GM12878 (cell line): ENCODE data around the gene P2RX1. TPM values are rescaled to one million over a fixed set of nuclear protein-coding genes. Genes with fewer than 3 reads are reported as not detected.

ENCODE experiments used
- ATAC-seq: fragments of 200-7000 bp; cut with Tn5 transposase; 3 replicates; pipeline ENCODE4 v1.9.1; 2020; ENCODE audit warnings: mild to moderate bottlenecking, moderate library complexity
- BruUV-seq: library from RNA; stranded (reverse); fragments of 400-500 nt; replicated peaks from 2 replicates; lab custom pipeline; 2021; lab: Mats Ljungman, UMichigan
- CTCF ChIA-PET: fragments of 300-600 bp; sonication (Branson Sonifier 250); formaldehyde crosslinking; extraction: SDS; loops from one replicate; lab custom pipeline; 2021; ENCODE audit warnings: inconsistent platforms; lab: Yijun Ruan, JAX
- POLR2A ChIA-PET: fragments of 350-600 bp; formaldehyde crosslinking; extraction: SDS; loops from one replicate; lab custom pipeline; 2021; ENCODE audit warnings: inconsistent platforms; lab: Charles Lee
- RAD21 ChIA-PET: fragments of 300-600 bp; sonication (Branson Sonifier 250); formaldehyde crosslinking; loops from one replicate; lab custom pipeline; 2023; ENCODE audit warnings: antibody characterized with exemption; ENCODE audit not compliant: unreplicated experiment; lab: Charles Lee
- SMC1A ChIA-PET: fragments of 300-600 bp; sonication (Branson Sonifier 250); formaldehyde crosslinking; loops from one replicate; lab custom pipeline; 2023; ENCODE audit not compliant: unreplicated experiment, uncharacterized antibody; lab: Charles Lee
- DNase-seq: peaks from one replicate; pipeline ENCODE4 v3.0.0-alpha.2; 2011; ENCODE audit warnings: low read depth, low spot score
- FAIRE-seq: peaks from 3 replicates; lab custom pipeline; 2011; peaks lifted over from hg19 to GRCh38; lab: Jason Lieb, UNC
- H2AFZ ChIP-seq: 2 replicates; pipeline ENCODE4 v1.6.0; 2011; ENCODE audit warnings: low read depth, low read length, control low read depth; ENCODE audit not compliant: control insufficient read depth
- H3K27ac ChIP-seq: 2 replicates; pipeline ENCODE4 v1.5.1; 2011; ENCODE audit warnings: control low read depth; ENCODE audit not compliant: control insufficient read depth, insufficient read depth
- H3K27me3 ChIP-seq, 2 experiments: replicated peaks in 1 of 2; 2 replicates each; pipeline versions ENCODE4 v1.6.0 to v1.6.1; 2011; ENCODE audit warnings: low read length in 1 of 2; ENCODE audit not compliant: control insufficient read depth in 2 of 2, insufficient read depth in 2 of 2
- H3K36me3 ChIP-seq, 2 experiments: 2 replicates each; pipeline ENCODE4 v1.5.1; 2011; ENCODE audit warnings: low read length in 1 of 2; ENCODE audit not compliant: control insufficient read depth in 2 of 2, insufficient read depth in 2 of 2
- H3K4me1 ChIP-seq: 2 replicates; pipeline ENCODE4 v1.6.1; 2011; ENCODE audit warnings: mild to moderate bottlenecking, low read length, moderate library complexity, mixed read lengths; ENCODE audit not compliant: control insufficient read depth, insufficient read depth
- H3K4me2 ChIP-seq: 2 replicates; pipeline ENCODE4 v1.6.0; 2011; ENCODE audit warnings: control low read depth; ENCODE audit not compliant: control insufficient read depth, insufficient read depth
- H3K4me3 ChIP-seq: fragments of 200-600 bp; sonication (generic); 2 replicates; pipeline ENCODE4 v1.5.1; 2016
- H3K79me2 ChIP-seq: 2 replicates; pipeline ENCODE4 v1.6.0; 2011; ENCODE audit warnings: low read length; ENCODE audit not compliant: control insufficient read depth, insufficient read depth
- H3K9ac ChIP-seq: 2 replicates; pipeline ENCODE4 v1.8.0; 2011; ENCODE audit warnings: low read length, control low read depth, mixed read lengths; ENCODE audit not compliant: control insufficient read depth, insufficient read depth
- H3K9me3 ChIP-seq: replicated peaks from 3 replicates; pipeline ENCODE4 v1.5.1; 2011; ENCODE audit warnings: mild to moderate bottlenecking, low read length; ENCODE audit not compliant: control insufficient read depth, insufficient read depth
- H4K20me1 ChIP-seq: 2 replicates; pipeline ENCODE4 v1.6.0; 2011; ENCODE audit not compliant: control insufficient read depth, insufficient read depth
- BACH1 ChIP-seq: fragments of 450-650 bp; IDR thresholded peaks from 2 replicates; pipeline ENCODE4 v1.6.1; 2017; ENCODE audit warnings: mild to moderate bottlenecking, borderline replicate concordance
- MYB ChIP-seq: fragments of 150-350 bp; IDR thresholded peaks from 2 replicates; pipeline ENCODE4 v1.6.1; 2014; ENCODE audit warnings: mild to moderate bottlenecking, low read depth, low read length, borderline replicate concordance
- NFXL1 ChIP-seq: fragments of 450-650 bp; IDR thresholded peaks from 2 replicates; pipeline ENCODE4 v1.6.1; 2017; ENCODE audit warnings: antibody characterized with exemption, mild to moderate bottlenecking, borderline replicate concordance
- STAT3 ChIP-seq: IDR thresholded peaks from 2 replicates; pipeline ENCODE4 v1.6.1; 2011; ENCODE audit warnings: low read depth, low read length, improper control_type of control experiment
- ZNF24 ChIP-seq: fragments of 450-650 bp; IDR thresholded peaks from 2 replicates; pipeline ENCODE4 v1.6.1; 2017; ENCODE audit warnings: antibody characterized with exemption, mild to moderate bottlenecking
- WGBS: methylation state at CpG from one replicate; pipeline ENCODE4 v1.1.6; 2016; ENCODE audit warnings: low lambda C conversion rate; ENCODE audit not compliant: insufficient replicate concordance, insufficient coverage; ENCODE audit errors: missing lambda C conversion rate; 5-methylcytosine and 5-hydroxymethylcytosine counted together
- in situ Hi-C: fragments of 300-500 bp; cut with MboI; formaldehyde crosslinking; loops from 9 replicates; pipeline ENCODE4 v1.14.3; 2018; ENCODE audit warnings: mixed read lengths
- intact Hi-C: fragments of 100-400 bp; cut with micrococcal nuclease; formaldehyde crosslinking; loops from one replicate; pipeline ENCODE4 v1.14.2; 2022; ENCODE audit not compliant: unreplicated experiment
- polyA plus RNA-seq, 11 experiments: library from polyadenylated mRNA; depleted of rRNA in 4 of 11; unstranded in 6 of 11; stranded (reverse) in 5 of 11; fragments of >200 nt; fragmentation: Nextera tagmentation in 4 of 11; fragmentation: Illumina TruSeq in 1 of 11; extraction: Ambion mirVana in 4 of 11; extraction: Trizol in 1 of 11; gene quantifications; 1 replicate in 1 of 11; 2 replicates in 10 of 11; pipeline versions ENCODE4 v1.2.1 to v1.2.3, GENCODE V29; 2011 to 2016; ENCODE audit warnings: inconsistent platforms in 2 of 11, missing spikeins in 2 of 11, low read depth in 1 of 11
- total RNA-seq, 4 experiments: library from RNA; depleted of rRNA in 3 of 4; stranded (reverse); fragments of >200 nt in 3 of 4; fragmentation: Illumina TruSeq in 1 of 4; extraction: Trizol in 1 of 4; gene quantifications; 2 replicates each; pipeline versions ENCODE4 v1.2.1 to v1.2.3, GENCODE V29; 2013 to 2021
- TF ChIP-seq, protein P1 (sequence below): IDR thresholded peaks from 2 replicates; pipeline ENCODE4 v1.6.1; 2012; ENCODE audit warnings: low read depth, low read length, improper control_type of control experiment
- TF ChIP-seq, protein P2 (sequence below): fragments of 450-650 bp; IDR thresholded peaks from 2 replicates; pipeline ENCODE4 v1.6.1; 2018; ENCODE audit warnings: mild to moderate bottlenecking, low read depth, moderate library complexity; ENCODE audit not compliant: partially characterized antibody

P2RX1 gene
- total and polyA plus RNA-seq, 10 of the 15 experiments (the other 5 are each of a cell fraction or from before 2014, with no cell fraction given), result 0.12 to 6.2 (median 3.4) TPM

GRCh38 chr17:3954086-3954485, 37.8 kb upstream of the P2RX1 start:
- WGBS, result 86% methylated on average over 10 of the region's 10 CpGs
- no peak for TF ChIP-seq MYB
- TF ChIP-seq, protein P1, sequence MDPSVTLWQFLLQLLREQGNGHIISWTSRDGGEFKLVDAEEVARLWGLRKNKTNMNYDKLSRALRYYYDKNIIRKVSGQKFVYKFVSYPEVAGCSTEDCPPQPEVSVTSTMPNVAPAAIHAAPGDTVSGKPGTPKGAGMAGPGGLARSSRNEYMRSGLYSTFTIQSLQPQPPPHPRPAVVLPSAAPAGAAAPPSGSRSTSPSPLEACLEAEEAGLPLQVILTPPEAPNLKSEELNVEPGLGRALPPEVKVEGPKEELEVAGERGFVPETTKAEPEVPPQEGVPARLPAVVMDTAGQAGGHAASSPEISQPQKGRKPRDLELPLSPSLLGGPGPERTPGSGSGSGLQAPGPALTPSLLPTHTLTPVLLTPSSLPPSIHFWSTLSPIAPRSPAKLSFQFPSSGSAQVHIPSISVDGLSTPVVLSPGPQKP, result no peak
- no peak for TF ChIP-seq STAT3
- TF ChIP-seq, protein P2, sequence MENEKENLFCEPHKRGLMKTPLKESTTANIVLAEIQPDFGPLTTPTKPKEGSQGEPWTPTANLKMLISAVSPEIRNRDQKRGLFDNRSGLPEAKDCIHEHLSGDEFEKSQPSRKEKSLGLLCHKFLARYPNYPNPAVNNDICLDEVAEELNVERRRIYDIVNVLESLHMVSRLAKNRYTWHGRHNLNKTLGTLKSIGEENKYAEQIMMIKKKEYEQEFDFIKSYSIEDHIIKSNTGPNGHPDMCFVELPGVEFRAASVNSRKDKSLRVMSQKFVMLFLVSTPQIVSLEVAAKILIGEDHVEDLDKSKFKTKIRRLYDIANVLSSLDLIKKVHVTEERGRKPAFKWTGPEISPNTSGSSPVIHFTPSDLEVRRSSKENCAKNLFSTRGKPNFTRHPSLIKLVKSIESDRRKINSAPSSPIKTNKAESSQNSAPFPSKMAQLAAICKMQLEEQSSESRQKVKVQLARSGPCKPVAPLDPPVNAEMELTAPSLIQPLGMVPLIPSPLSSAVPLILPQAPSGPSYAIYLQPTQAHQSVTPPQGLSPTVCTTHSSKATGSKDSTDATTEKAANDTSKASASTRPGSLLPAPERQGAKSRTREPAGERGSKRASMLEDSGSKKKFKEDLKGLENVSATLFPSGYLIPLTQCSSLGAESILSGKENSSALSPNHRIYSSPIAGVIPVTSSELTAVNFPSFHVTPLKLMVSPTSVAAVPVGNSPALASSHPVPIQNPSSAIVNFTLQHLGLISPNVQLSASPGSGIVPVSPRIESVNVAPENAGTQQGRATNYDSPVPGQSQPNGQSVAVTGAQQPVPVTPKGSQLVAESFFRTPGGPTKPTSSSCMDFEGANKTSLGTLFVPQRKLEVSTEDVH, result no peak
- no peak for TF ChIP-seq ZNF24
- no peak for TF ChIP-seq BACH1
- no peak for TF ChIP-seq NFXL1
- ChIA-PET POLR2A (interaction anchor here (0.5 kb wide), 1 partner anchor 194 kb away, joined by 4 read pairs; no protein-coding TSS in a partner anchor), SMC1A (no interaction called here), CTCF (interaction anchor here (1.2 kb wide), 1 partner anchor 8 kb away, joined by 4 read pairs; no protein-coding TSS in a partner anchor), RAD21 (no interaction called here)
- no TSS peak for BruUV-seq
- no peak for FAIRE-seq
- Histone ChIP-seq H3K27me3 (no peaks in the 10 kb centered on the region), H3K27ac (no peak overlapping the region), H3K79me2 (peaks cover 2% of the 10 kb centered on the region), H4K20me1 (no peaks in the 10 kb centered on the region; the same call in 1 of the 2 replicates), H3K9me3 (no peaks in the 10 kb centered on the region), H2AFZ (no peak overlapping the region), H3K4me3 (no peak overlapping the region), H3K36me3 (peaks cover 6 to 13% of the 10 kb centered on the region in 2 experiments; a peak in 3 of 4 replicates), H3K4me2 (no peak overlapping the region), H3K4me1 (no peaks in the 10 kb centered on the region), H3K9ac (no peak overlapping the region)
- DNase-seq, result no peak
- intact Hi-C loops, result no loop called here
- in situ Hi-C loops, result no loop called here
- no peak for ATAC-seq
